ENCODE results near the gene OR4K13.

Gene OR4K13, protein sequence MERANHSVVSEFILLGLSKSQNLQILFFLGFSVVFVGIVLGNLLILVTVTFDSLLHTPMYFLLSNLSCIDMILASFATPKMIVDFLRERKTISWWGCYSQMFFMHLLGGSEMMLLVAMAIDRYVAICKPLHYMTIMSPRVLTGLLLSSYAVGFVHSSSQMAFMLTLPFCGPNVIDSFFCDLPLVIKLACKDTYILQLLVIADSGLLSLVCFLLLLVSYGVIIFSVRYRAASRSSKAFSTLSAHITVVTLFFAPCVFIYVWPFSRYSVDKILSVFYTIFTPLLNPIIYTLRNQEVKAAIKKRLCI

GRCh38 chr14:20035938-20036337 is at the start of gene OR4K13:
OR4K13 (minus strand) TSS chr14:20036038; CDS start chr14:20034758, 1,280 bp downstream.
- DNase-seq (ENCODE audit: low spot score) = no peak

- DNase-seq (ENCODE audit: low spot score) = no peak
Measured at GRCh38 chr14:20059745-20060144, 23.9 kb upstream of the OR4K13 start, which contains the start of gene OR4L1. OR4L1 (plus strand) TSS chr14:20060045; CDS start chr14:20060045, 0 bp downstream.

DNA sequence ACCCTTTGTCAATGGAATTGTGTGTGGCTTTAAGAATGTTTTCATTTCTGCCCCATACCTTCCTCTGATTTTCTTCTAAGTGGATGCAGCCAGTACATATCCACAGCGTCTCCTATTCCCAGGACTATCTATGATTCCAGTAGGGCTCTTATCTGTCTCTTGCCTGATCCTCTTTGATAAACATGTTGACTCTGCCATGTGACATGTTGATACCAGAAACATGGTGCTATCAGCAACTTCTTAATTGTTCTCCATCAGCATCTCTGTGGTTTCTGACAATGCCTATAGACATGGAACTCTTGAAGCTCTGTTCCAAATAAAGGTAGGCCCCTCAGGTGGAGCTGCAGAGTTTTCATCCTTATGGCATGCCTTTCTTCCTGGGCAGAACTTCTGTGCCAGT is 12.4 kb upstream of the OR4K13 start:
- DNase-seq (ENCODE audit: low spot score) = no peak

DNA sequence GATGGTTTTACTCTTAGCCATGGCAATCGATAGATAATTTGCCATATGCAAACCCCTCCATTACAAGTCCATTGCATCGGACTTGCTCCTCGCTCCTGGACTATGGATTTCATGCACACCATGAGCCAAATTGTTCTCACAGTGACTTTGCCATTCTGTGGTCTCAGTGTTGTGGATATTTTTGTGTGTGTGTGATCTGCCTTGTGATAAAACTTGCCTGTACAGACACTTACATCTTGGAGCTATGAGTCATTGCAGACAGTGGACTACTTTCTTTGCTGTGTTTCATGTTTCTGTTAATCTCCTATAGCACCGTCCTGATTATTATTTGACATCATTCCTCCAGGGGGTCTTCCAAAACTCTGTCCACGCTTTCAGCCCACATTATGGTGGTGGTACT is 8.4 kb upstream of the OR4K13 start:
- no peak for DNase-seq (ENCODE audit: low spot score)

DNA sequence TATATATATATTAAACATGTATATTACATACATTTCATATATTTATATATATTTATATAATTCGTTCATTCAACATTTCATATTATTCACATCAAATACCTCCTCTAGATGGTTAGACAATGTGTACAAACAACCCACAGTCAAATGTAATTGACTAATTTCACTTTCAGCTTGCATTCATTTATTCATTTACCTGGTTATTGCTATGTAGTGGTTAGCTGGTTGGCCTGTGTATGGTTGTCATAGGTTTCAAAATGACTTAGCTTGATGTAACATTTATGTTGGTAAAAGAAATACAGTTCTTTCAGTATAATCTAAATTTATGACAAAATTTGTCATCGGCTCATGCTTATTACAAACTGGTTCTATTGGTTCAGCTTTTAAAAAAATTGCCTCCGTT is 389 bp downstream of the OR4K13 start:
- no peak for DNase-seq (ENCODE audit: low spot score)

DNA sequence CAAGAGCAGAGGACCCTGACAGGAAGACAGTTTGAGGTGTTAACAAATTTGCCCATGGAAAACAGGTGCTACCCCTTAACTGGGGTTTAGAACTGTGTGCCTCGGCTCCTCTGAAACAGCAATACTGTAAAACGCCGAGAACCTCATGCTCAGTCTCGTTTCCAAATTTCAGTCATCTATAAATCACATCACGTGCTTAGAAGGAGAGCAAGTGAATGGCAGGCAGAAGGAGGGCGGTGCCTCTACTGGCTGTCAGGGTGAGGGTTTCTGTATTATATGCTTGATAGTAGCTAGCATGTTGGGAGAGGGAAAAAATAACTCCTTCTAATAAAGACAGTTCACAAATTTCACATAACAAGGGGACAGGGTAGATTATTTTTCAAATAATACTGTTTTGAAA is 4.8 kb downstream of the OR4K13 start:
- no peak for DNase-seq (ENCODE audit: low spot score)

DNA sequence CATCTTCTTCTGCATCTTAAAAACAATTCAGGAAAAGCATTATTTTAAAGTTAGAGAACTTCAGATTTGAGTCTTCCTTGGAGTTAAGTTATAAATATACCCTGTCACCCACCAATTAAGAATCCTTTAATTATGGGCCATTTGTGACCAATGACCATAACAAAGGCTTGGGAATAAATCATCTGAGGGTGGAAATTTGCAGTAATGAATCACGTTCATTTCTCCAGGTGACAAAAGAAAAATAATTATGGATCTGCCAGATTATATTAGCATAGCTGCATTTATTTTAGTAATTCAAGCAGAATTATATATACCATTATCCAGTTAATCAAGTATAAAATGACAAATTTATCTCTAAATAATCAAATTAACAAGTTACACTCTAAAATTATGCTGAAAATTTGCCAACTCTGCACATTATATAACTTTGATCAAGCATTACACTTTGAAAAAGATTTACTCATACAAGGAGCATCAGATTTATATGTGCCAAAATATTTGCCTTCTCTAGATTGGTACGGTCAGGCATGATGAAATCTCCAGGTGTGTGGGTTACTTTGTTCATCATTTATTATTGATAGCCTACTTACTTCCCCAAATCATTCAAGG is 16.5 kb downstream of the OR4K13 start, which contains the start of gene OR4K14:
Gene OR4K14 (minus strand): TSS at position 51 of the 609 bp plus-strand sequence. CDS start 4,114 bp downstream, outside the sequence.
- DNase-seq (ENCODE audit: low spot score) = no peak

GRCh38 chr14:20008156-20008555 is 27.7 kb downstream of the OR4K13 start:
- no peak for DNase-seq (ENCODE audit: low spot score)

DNA sequence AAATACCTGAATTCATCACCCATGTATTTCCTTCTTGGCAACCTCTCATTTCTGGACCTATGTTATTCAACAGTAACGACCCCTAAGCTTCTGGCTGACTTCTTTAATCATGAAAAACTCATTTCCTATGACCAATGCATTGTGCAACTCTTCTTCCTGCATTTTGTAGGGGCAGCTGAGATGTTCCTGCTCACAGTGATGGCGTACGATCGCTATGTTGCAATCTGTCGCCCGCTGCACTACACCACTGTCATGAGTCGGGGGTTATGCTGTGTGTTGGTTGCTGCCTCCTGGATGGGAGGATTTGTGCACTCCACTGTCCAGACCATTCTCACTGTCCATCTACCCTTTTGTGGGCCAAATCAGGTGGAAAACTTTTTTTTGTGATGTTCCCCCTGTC is 33.5 kb downstream of the OR4K13 start:
- no peak for DNase-seq (ENCODE audit: low spot score)

- no peak for DNase-seq (ENCODE audit: low spot score)
Measured at GRCh38 chr14:20001863-20002262, 34.0 kb downstream of the OR4K13 start, which contains the start of gene OR4Q2. OR4Q2 (plus strand) TSS chr14:20002163.

GRCh38 chr14:19993438-19993837 is 42.4 kb downstream of the OR4K13 start:
- DNase-seq (ENCODE audit: low spot score) = no peak

Measured in D341Med (cell line).